ENCODE data around the gene JADE1.

The JADE1 gene

GRCh38 chr4:128877934-128878333, 68.4 kb downstream of the JADE1 start:
- DNase-seq (ENCODE audit: low spot score), result no peak

GRCh38 chr4:128879283-128879682, 69.8 kb downstream of the JADE1 start:
- DNase-seq (ENCODE audit: low spot score), result no peak

GRCh38 chr4:128879971-128880370, 70.5 kb downstream of the JADE1 start:
- DNase-seq (ENCODE audit: low spot score), result no peak

- DNase-seq (ENCODE audit: low spot score), result no peak
Observed at GRCh38 chr4:128880662-128881061, 71.2 kb downstream of the JADE1 start.

- no peak for DNase-seq (ENCODE audit: low spot score)
Observed at GRCh38 chr4:128904821-128905220, 95.3 kb downstream of the JADE1 start.

GRCh38 chr4:128906581-128906980, 97.1 kb downstream of the JADE1 start:
- DNase-seq (ENCODE audit: low spot score), result no peak

GRCh38 chr4:128907981-128908380, 98.5 kb downstream of the JADE1 start:
- DNase-seq (ENCODE audit: low spot score), result no peak

- DNase-seq (ENCODE audit: low spot score), result no peak
Observed at GRCh38 chr4:128908735-128909134, 99.2 kb downstream of the JADE1 start.

- no peak for DNase-seq (ENCODE audit: low spot score)
Observed at GRCh38 chr4:128913228-128913627, 103.7 kb downstream of the JADE1 start.

GRCh38 chr4:128915544-128915943, 106.0 kb downstream of the JADE1 start:
- DNase-seq (ENCODE audit: low spot score), result no peak

GRCh38 chr4:128916832-128917231, 107.3 kb downstream of the JADE1 start:
- peak; percentile 33 for DNase-seq (ENCODE audit: low spot score)

- DNase-seq (ENCODE audit: low spot score), result no peak
Observed at GRCh38 chr4:128917781-128918180, 108.3 kb downstream of the JADE1 start.

- DNase-seq (ENCODE audit: low spot score), result no peak
Observed at GRCh38 chr4:128921954-128922353, 112.5 kb downstream of the JADE1 start.

All from germinal center (tissue), 1 donor.